ENCODE data around the gene IER3. TPM values are rescaled to one million over a fixed set of nuclear protein-coding genes. Genes with fewer than 3 reads are reported as not detected.
"Not testable (repeated sequence)": the region's sequence is repeated elsewhere in the genome, so short reads cannot be mapped to it uniquely, and the experiment has no call there.

IER3 gene
- total and polyA plus RNA-seq, 4 donors: 1.3 to 8.1 (median 6.7) TPM

GRCh38 chr6:30719791-30720737 is 24.3 kb downstream of the IER3 start, which contains the start of gene TUBB (continued):
- TF ChIP-seq REST (IDR thresholded peaks at IDR 0.05): peak; percentile 80
- TF ChIP-seq HNF4G (IDR thresholded peaks at IDR 0.05): no peak
- peak; percentile 96 for TF ChIP-seq YY1 (IDR thresholded peaks at IDR 0.05)
- TF ChIP-seq NR2F2 (IDR thresholded peaks at IDR 0.05): peak; percentile 31
- peak; percentile 14 for TF ChIP-seq CTCF (IDR thresholded peaks at IDR 0.05; ENCODE audit: low read depth, low read length, missing input control)
- TF ChIP-seq RXRA (IDR thresholded peaks at IDR 0.05): peak in 1 of 2 donors; percentile 41

GRCh38 chr6:30719356-30719755 is 25.0 kb downstream of the IER3 start:
- Histone ChIP-seq H3K9me3 (ENCODE audit: control insufficient read depth in 4 of 4, low read length in 3 of 4) (no peaks in the 10 kb centered on the region), H3K27ac (ENCODE audit: low read depth in 1 of 2, low read length in 2 of 2) (peak overlapping the region; percentile 90 to 96), H3K36me3 (ENCODE audit: control insufficient read depth in 4 of 4, insufficient read depth in 3 of 4, low read depth in 1 of 4, low read length in 3 of 4) (peaks cover 6 to 17% (median 13%) of the 10 kb centered on the region in 4 donors), H3K4me3 (ENCODE audit: low read depth in 1 of 3, low read length in 3 of 3) (peak overlapping the region in 2 of 3 donors; percentile 51 to 94), H3K4me1 (ENCODE audit: control insufficient read depth in 4 of 4, insufficient read depth in 4 of 4, low read length in 3 of 4) (peaks cover 4 to 38% (median 31%) of the 10 kb centered on the region in 4 donors), H3K27me3 (ENCODE audit: control insufficient read depth in 4 of 4, insufficient read depth in 4 of 4, low read length in 3 of 4) (no peaks in the 10 kb centered on the region), H3K9ac (ENCODE audit: low read depth in 1 of 2, low read length in 2 of 2) (peak overlapping the region in 1 of 2 donors; percentile 41)
- no peak for TF ChIP-seq FOXA2 (IDR thresholded peaks at IDR 0.05)
- TF ChIP-seq JUND (IDR thresholded peaks at IDR 0.05): no peak
- no peak for DNase-seq (ENCODE audit: low spot score)
- WGBS: 40% methylated on average over 8 of the region's 8 CpGs

GRCh38 chr6:30717845-30718720 is 26.3 kb downstream of the IER3 start:
- H3K27me3 ChIP-seq (ENCODE audit: control insufficient read depth in 4 of 4, insufficient read depth in 4 of 4, low read length in 3 of 4); DNase-seq (ENCODE audit: low spot score); H3K9me3 ChIP-seq (ENCODE audit: control insufficient read depth in 4 of 4, low read length in 3 of 4): not testable (repeated sequence)
- peak overlapping the region in 1 of 2 donors; percentile 62 for H3K9ac ChIP-seq (ENCODE audit: low read depth in 1 of 2, low read length in 2 of 2)
- H3K36me3 ChIP-seq (ENCODE audit: control insufficient read depth in 4 of 4, insufficient read depth in 3 of 4, low read depth in 1 of 4, low read length in 3 of 4): peaks cover 0 to 17% (median 15%) of the 10 kb centered on the region in 4 donors
- H3K4me1 ChIP-seq (ENCODE audit: control insufficient read depth in 4 of 4, insufficient read depth in 4 of 4, low read length in 3 of 4): peaks cover 4 to 30% (median 26%) of the 10 kb centered on the region in 4 donors
- WGBS: 81% methylated on average over 37 of the region's 37 CpGs
- peak overlapping the region; percentile 19 to 46 (median 42) for H3K4me3 ChIP-seq (ENCODE audit: low read depth in 1 of 3, low read length in 3 of 3)
- H3K27ac ChIP-seq (ENCODE audit: low read depth in 1 of 2, low read length in 2 of 2): peak overlapping the region; percentile 58 to 87
- peak; percentile 71 for TF ChIP-seq YY1 (IDR thresholded peaks at IDR 0.05)
- peak; percentile 70 for TF ChIP-seq TAF1 (conservative IDR thresholded peaks at IDR 0.05)
- TF ChIP-seq JUND (IDR thresholded peaks at IDR 0.05): peak in 1 of 2 donors; percentile 11

Measured in liver (tissue), 9 donors.